GM19438 (cell line): Measurements from ENCODE around the gene RAP2B.
"Not testable (repeated sequence)": the region's sequence is repeated elsewhere in the genome, so short reads cannot be mapped to it uniquely, and the experiment has no call there.

Experiments used
- ATAC-seq: cut with Tn5 transposase; IDR thresholded peaks from one replicate; pipeline ENCODE4 v1.9.1; 2021; ENCODE audit warnings: low read depth; ENCODE audit not compliant: unreplicated experiment

RAP2B gene

GRCh38 chr3:153190923-153191322 lies 28.9 kb downstream of the RAP2B start:
- ATAC-seq, result no peak

- ATAC-seq, result no peak
Measured at GRCh38 chr3:153192327-153192726, 30.3 kb downstream of the RAP2B start.

GRCh38 chr3:153193786-153194476 lies 31.9 kb downstream of the RAP2B start:
- ATAC-seq, result not testable (repeated sequence)

- ATAC-seq, result no peak
Measured at GRCh38 chr3:153195349-153195879, 33.4 kb downstream of the RAP2B start.

GRCh38 chr3:153209596-153209995 lies 47.6 kb downstream of the RAP2B start:
- no peak for ATAC-seq

- ATAC-seq, result no peak
Measured at GRCh38 chr3:153210146-153210545, 48.1 kb downstream of the RAP2B start.

GRCh38 chr3:153210660-153211059 lies 48.6 kb downstream of the RAP2B start:
- no peak for ATAC-seq

GRCh38 chr3:153215497-153215896 lies 53.5 kb downstream of the RAP2B start:
- no peak for ATAC-seq

GRCh38 chr3:153215966-153216365 lies 53.9 kb downstream of the RAP2B start:
- ATAC-seq, result no peak

GRCh38 chr3:153216928-153217327 lies 54.9 kb downstream of the RAP2B start:
- ATAC-seq, result no peak

GRCh38 chr3:153219146-153219545 lies 57.1 kb downstream of the RAP2B start:
- ATAC-seq, result no peak
